ENCODE measurements around the gene PDIA5. TPM values are rescaled to one million over a fixed set of nuclear protein-coding genes. Genes with fewer than 3 reads are reported as not detected.

PDIA5 gene
- total RNA-seq, 4 donors from 2014 or later: 34.0 to 52.4 (median 44.6) TPM

DNA sequence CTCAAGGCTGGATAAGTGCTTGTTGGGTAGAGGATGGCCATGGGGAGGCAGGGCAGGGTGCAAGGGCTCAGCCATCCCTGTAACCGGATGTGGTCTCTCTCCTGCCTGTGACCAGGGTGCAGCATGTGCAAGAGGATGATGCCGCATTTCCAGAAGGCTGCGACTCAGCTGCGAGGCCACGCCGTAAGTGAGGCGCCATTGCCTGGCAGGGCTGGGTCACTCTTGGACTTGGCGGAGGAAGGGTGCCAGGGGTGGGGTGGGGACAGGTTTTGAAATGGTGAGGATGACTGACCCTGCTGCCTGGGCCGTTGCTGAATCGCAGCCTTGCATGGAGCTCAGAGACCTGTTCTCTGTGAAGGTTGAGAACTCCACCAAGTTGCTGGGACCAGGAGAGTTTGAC, 49.3 kb downstream of the PDIA5 start:
- no peak overlapping the region for H3K4me3 ChIP-seq (replicated peaks in 1 of 3)
- peaks cover 0 to 7% of the 10 kb centered on the region in 2 donors for H3K36me3 ChIP-seq
- H3K27ac ChIP-seq: no peak overlapping the region
- no peaks in the 10 kb centered on the region for H3K4me1 ChIP-seq
- intact Hi-C loops (cut with DNase I): no loop called here
- no peaks in the 10 kb centered on the region for H3K9me3 ChIP-seq
- WGBS, 2 donors: 94 to 96% methylated on average over 10 of the region's 10 CpGs
- TF ChIP-seq POLR2A (IDR thresholded peaks at IDR 0.05): no peak
- TF ChIP-seq, protein P1, sequence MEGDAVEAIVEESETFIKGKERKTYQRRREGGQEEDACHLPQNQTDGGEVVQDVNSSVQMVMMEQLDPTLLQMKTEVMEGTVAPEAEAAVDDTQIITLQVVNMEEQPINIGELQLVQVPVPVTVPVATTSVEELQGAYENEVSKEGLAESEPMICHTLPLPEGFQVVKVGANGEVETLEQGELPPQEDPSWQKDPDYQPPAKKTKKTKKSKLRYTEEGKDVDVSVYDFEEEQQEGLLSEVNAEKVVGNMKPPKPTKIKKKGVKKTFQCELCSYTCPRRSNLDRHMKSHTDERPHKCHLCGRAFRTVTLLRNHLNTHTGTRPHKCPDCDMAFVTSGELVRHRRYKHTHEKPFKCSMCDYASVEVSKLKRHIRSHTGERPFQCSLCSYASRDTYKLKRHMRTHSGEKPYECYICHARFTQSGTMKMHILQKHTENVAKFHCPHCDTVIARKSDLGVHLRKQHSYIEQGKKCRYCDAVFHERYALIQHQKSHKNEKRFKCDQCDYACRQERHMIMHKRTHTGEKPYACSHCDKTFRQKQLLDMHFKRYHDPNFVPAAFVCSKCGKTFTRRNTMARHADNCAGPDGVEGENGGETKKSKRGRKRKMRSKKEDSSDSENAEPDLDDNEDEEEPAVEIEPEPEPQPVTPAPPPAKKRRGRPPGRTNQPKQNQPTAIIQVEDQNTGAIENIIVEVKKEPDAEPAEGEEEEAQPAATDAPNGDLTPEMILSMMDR (IDR thresholded peaks at IDR 0.05): no peak
- H3K27me3 ChIP-seq: no peaks in the 10 kb centered on the region
- no peak for DNase-seq

GRCh38 chr3:123119388-123119787, 52.6 kb downstream of the PDIA5 start:
- DNase-seq: no peak
- TF ChIP-seq, protein P1 (IDR thresholded peaks at IDR 0.05): no peak
- no peak for TF ChIP-seq POLR2A (IDR thresholded peaks at IDR 0.05)
- intact Hi-C loops (cut with DNase I): no loop called here
- Histone ChIP-seq H3K27ac (no peak overlapping the region), H3K36me3 (peaks cover 0 to 19% of the 10 kb centered on the region in 2 donors), H3K4me3 (replicated peaks in 1 of 3) (no peak overlapping the region), H3K9me3 (no peaks in the 10 kb centered on the region), H3K4me1 (no peaks in the 10 kb centered on the region), H3K27me3 (no peaks in the 10 kb centered on the region)
- 98 to 100% methylated on average over 4 of the region's 4 CpGs for WGBS, 2 donors

DNA sequence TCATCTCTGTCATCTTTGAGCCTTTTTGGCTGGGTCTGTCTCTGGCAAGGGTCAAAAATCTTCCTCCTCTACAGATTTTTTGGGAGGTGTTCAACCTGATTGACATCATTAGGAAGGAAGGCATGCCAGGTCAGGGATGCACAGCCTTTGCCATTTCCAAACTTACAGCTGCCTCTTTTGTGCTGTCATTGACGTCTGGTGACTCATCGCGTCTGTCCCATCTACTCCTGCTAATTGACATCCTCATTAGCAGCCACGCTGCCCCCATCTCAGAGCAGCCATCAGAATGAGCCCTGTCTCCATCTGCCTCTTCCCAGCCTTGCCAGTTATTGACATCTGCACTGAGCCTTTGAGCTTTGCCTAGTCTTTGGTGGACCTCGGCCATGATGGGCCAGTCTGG, 53.0 kb downstream of the PDIA5 start:
- H3K27me3 ChIP-seq: no peaks in the 10 kb centered on the region
- TF ChIP-seq, protein P1 (IDR thresholded peaks at IDR 0.05): no peak
- TF ChIP-seq POLR2A (IDR thresholded peaks at IDR 0.05): no peak
- H3K4me1 ChIP-seq: no peaks in the 10 kb centered on the region
- intact Hi-C loops (cut with DNase I): no loop called here
- H3K27ac ChIP-seq: no peak overlapping the region
- no peaks in the 10 kb centered on the region for H3K9me3 ChIP-seq
- H3K36me3 ChIP-seq: peaks cover 0 to 23% of the 10 kb centered on the region in 2 donors
- no peak for DNase-seq
- H3K4me3 ChIP-seq (replicated peaks in 1 of 3): no peak overlapping the region
- WGBS, 2 donors: 85 to 96% methylated on average over 5 of the region's 5 CpGs

DNA sequence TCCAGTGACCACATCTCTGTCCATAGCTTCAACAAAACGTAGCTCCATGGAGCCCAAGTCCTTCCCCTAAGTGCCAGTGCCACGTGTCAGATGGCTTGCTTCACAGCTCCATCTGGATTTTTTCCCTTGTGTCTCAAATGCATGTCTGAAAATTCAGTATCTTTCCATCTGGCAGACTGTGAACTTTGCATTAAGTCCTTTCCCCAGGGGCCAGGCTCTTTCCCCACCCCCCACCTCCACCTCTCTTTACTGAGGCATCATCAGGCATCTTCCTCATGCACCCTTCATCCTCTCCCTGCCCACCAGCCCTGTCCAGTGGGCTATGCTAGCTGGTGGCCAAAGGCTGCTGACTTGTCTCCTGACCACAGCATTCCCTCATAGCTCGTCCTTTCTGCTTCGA, 53.7 kb downstream of the PDIA5 start:
- Histone ChIP-seq H3K27ac (no peak overlapping the region), H3K4me1 (no peaks in the 10 kb centered on the region), H3K4me3 (replicated peaks in 1 of 3) (no peak overlapping the region), H3K9me3 (no peaks in the 10 kb centered on the region), H3K36me3 (peaks cover 0 to 27% of the 10 kb centered on the region in 2 donors), H3K27me3 (no peaks in the 10 kb centered on the region)
- DNase-seq: no peak
- WGBS, 2 donors: 87 to 89% methylated on average over 4 of the region's 4 CpGs
- TF ChIP-seq, protein P1 (IDR thresholded peaks at IDR 0.05): no peak
- TF ChIP-seq POLR2A (IDR thresholded peaks at IDR 0.05): no peak
- intact Hi-C loops (cut with DNase I): no loop called here

DNA sequence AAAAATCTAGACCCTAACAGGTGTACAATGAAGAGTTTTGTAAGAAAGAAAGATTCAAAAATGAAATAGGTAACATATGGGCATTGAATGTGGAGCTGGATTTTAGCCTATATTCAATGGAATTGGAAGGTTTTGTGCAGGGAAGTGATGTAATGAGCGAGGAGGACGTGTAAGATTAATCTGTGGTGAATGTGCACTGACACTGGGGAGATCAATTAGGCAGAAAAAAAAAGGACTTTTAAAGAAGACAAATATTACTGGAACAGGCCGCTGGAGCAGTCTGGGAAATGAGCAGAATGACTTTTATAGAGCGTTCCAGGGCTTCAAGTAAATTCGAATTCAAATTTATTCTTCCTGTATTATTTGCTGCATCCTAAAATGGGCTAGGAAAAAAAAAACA, 55.2 kb downstream of the PDIA5 start:
- no peaks in the 10 kb centered on the region for H3K4me1 ChIP-seq
- no peak overlapping the region for H3K4me3 ChIP-seq (replicated peaks in 1 of 3)
- no peak for DNase-seq
- TF ChIP-seq, protein P1 (IDR thresholded peaks at IDR 0.05): no peak
- no peak for TF ChIP-seq POLR2A (IDR thresholded peaks at IDR 0.05)
- 85 to 92% methylated on average over 5 of the region's 5 CpGs for WGBS, 2 donors
- intact Hi-C loops (cut with DNase I): no loop called here
- no peaks in the 10 kb centered on the region for H3K9me3 ChIP-seq
- no peaks in the 10 kb centered on the region for H3K27me3 ChIP-seq
- H3K36me3 ChIP-seq: peaks cover 0 to 27% of the 10 kb centered on the region in 2 donors
- H3K27ac ChIP-seq: no peak overlapping the region
